Muscle of arm (tissue), 14 donors: ENCODE results near the gene LRAT. TPM values are rescaled to one million over a fixed set of nuclear protein-coding genes. Genes with fewer than 3 reads are reported as not detected.
A peak's percentile ranks its signal among the peaks of the same experiment; 100 is the strongest.
"Not testable (repeated sequence)": the region's sequence is repeated elsewhere in the genome, so short reads cannot be mapped to it uniquely, and the experiment has no call there.

Experiments used
- DNase-seq: peaks from one replicate; pipeline ENCODE4 v3.0.0-alpha.2; 2013
- long read RNA-seq, 11 donors: transcript quantifications; one replicate each; lab custom pipeline, GENCODE V29; 2026
- polyA plus RNA-seq, 12 donors: library from polyadenylated mRNA; unstranded; fragments of 120-200 nt; gene quantifications; one replicate each; pipeline ENCODE4 v1.2.1, GENCODE V29; 2013; ENCODE audit not compliant: insufficient read length in 12 of 12

Gene LRAT
- 1 to 10 TPM in 1 of 12 donors, under 1 TPM in 7, not detected in 4; 0.12 to 1.0 (median 0.29) TPM for polyA plus RNA-seq
- long read RNA-seq, donor 1, result 0 reads
- long read RNA-seq, donor 2, result 0 reads
- long read RNA-seq, donor 3, result 0 reads
- long read RNA-seq, donor 4, result 0 reads
- long read RNA-seq, donor 5, result 0 reads
- long read RNA-seq, donor 6, result 0 reads
- long read RNA-seq, donor 7, result 0 reads
- long read RNA-seq, donor 8, result 0 reads
- long read RNA-seq, donor 9, result 0 reads
- long read RNA-seq, donor 10, result 0 reads
- long read RNA-seq, donor 11, result 0 reads

GRCh38 chr4:154743683-154744340 lies at the start of gene LRAT:
TSS of gene LRAT (plus strand) at chr4:154744000. CDS start at chr4:154744327, 327 bp downstream.
- peak; percentile 17 for DNase-seq

GRCh38 chr4:154707877-154708276 lies 35.9 kb upstream of the LRAT start:
- no peak for DNase-seq

GRCh38 chr4:154709550-154709949 lies 34.2 kb upstream of the LRAT start:
- DNase-seq, result no peak

GRCh38 chr4:154711522-154711921 lies 32.3 kb upstream of the LRAT start:
- no peak for DNase-seq

GRCh38 chr4:154714339-154715040 lies 29.3 kb upstream of the LRAT start:
- DNase-seq, result no peak

- DNase-seq, result no peak
Measured at GRCh38 chr4:154719087-154719486, 24.7 kb upstream of the LRAT start.

- DNase-seq, result no peak
Measured at GRCh38 chr4:154720123-154720522, 23.7 kb upstream of the LRAT start.

GRCh38 chr4:154720618-154721267 lies 23.1 kb upstream of the LRAT start:
- DNase-seq, result no peak

GRCh38 chr4:154722262-154722661 lies 21.5 kb upstream of the LRAT start:
- DNase-seq, result no peak

GRCh38 chr4:154723601-154724000 lies 20.2 kb upstream of the LRAT start:
- DNase-seq, result not testable (repeated sequence)

GRCh38 chr4:154727540-154727939 lies 16.3 kb upstream of the LRAT start:
- no peak for DNase-seq

- DNase-seq, result no peak
Measured at GRCh38 chr4:154731756-154732155, 12.0 kb upstream of the LRAT start.

- no peak for DNase-seq
Measured at GRCh38 chr4:154732669-154733068, 11.1 kb upstream of the LRAT start.

GRCh38 chr4:154736770-154737169 lies 7.0 kb upstream of the LRAT start:
- no peak for DNase-seq

GRCh38 chr4:154738426-154738825 lies 5.4 kb upstream of the LRAT start:
- no peak for DNase-seq

- no peak for DNase-seq
Measured at GRCh38 chr4:154739111-154739510, 4.7 kb upstream of the LRAT start.

GRCh38 chr4:154740462-154740861 lies 3.3 kb upstream of the LRAT start:
- no peak for DNase-seq

GRCh38 chr4:154741131-154741665 lies 2.6 kb upstream of the LRAT start:
- peak; percentile 1 for DNase-seq

- DNase-seq, result peak; percentile 4
Measured at GRCh38 chr4:154741922-154742850, 1.6 kb upstream of the LRAT start.

- no peak for DNase-seq
Measured at GRCh38 chr4:154744341-154744926, 634 bp downstream of the LRAT start.

GRCh38 chr4:154757713-154758112 lies 13.9 kb downstream of the LRAT start:
- no peak for DNase-seq
